Mucosa of stomach (tissue), 1 donor: Measurements from ENCODE around the gene PPP6R3.
"Not testable (repeated sequence)": the region's sequence is repeated elsewhere in the genome, so short reads cannot be mapped to it uniquely, and the experiment has no call there.

Source experiments
- H3K27me3 ChIP-seq: one replicate; pipeline ENCODE4 v1.7.0; 2013; ENCODE audit warnings: mild to moderate bottlenecking, low read length; ENCODE audit not compliant: control insufficient read depth, insufficient read depth
- H3K36me3 ChIP-seq: one replicate; pipeline ENCODE4 v1.7.0; 2013; ENCODE audit warnings: low read length; ENCODE audit not compliant: control insufficient read depth, insufficient read depth
- H3K4me1 ChIP-seq: one replicate; pipeline ENCODE4 v1.7.0; 2013; ENCODE audit warnings: mild to moderate bottlenecking, low read length; ENCODE audit not compliant: control insufficient read depth, insufficient read depth
- H3K4me3 ChIP-seq: one replicate; pipeline ENCODE4 v1.7.0; 2013; ENCODE audit warnings: low read length
- H3K9ac ChIP-seq: one replicate; pipeline ENCODE4 v1.7.0; 2013; ENCODE audit warnings: mild to moderate bottlenecking, low read length, moderate library complexity
- H3K9me3 ChIP-seq: one replicate; pipeline ENCODE4 v1.7.0; 2013; ENCODE audit warnings: mild to moderate bottlenecking, low read length, moderate library complexity; ENCODE audit not compliant: control insufficient read depth
- donor health status: Pancreatic carcinoma.

PPP6R3 gene

GRCh38 chr11:68437927-68438657 lies 22.5 kb upstream of the PPP6R3 start:
- Histone ChIP-seq H3K9me3 (no peaks in the 10 kb centered on the region), H3K27me3 (no peaks in the 10 kb centered on the region), H3K4me1 (peaks cover 9% of the 10 kb centered on the region), H3K9ac (no peak overlapping the region), H3K36me3 (peaks cover 13% of the 10 kb centered on the region), H3K4me3 (no peak overlapping the region)

GRCh38 chr11:68438658-68439259 lies 21.8 kb upstream of the PPP6R3 start:
- Histone ChIP-seq H3K27me3 (no peaks in the 10 kb centered on the region), H3K9ac (no peak overlapping the region), H3K36me3 (peaks cover 11% of the 10 kb centered on the region)

GRCh38 chr11:68439355-68440065 lies 21.0 kb upstream of the PPP6R3 start:
- Histone ChIP-seq H3K4me1 (peaks cover 9% of the 10 kb centered on the region), H3K36me3 (peaks cover 8% of the 10 kb centered on the region), H3K9ac (no peak overlapping the region), H3K9me3 (no peaks in the 10 kb centered on the region), H3K4me3 (no peak overlapping the region), H3K27me3 (no peaks in the 10 kb centered on the region)

More at GRCh38 chr11:68438658-68439259, 21.8 kb upstream of the PPP6R3 start:
- H3K4me1 ChIP-seq, result peaks cover 9% of the 10 kb centered on the region
- H3K4me3 ChIP-seq, result no peak overlapping the region
- H3K9me3 ChIP-seq, result no peaks in the 10 kb centered on the region

- Histone ChIP-seq H3K27me3 (no peaks in the 10 kb centered on the region), H3K36me3 (peaks cover 8% of the 10 kb centered on the region), H3K9ac (no peak overlapping the region), H3K4me1 (peaks cover 9% of the 10 kb centered on the region), H3K4me3 (no peak overlapping the region), H3K9me3 (no peaks in the 10 kb centered on the region)
These were observed 20.3 kb upstream of the PPP6R3 start for GRCh38 chr11:68440224-68440623.

- Histone ChIP-seq H3K4me1 (peaks cover 8% of the 10 kb centered on the region), H3K9ac (no peak overlapping the region), H3K9me3 (no peaks in the 10 kb centered on the region), H3K27me3 (no peaks in the 10 kb centered on the region), H3K4me3 (no peak overlapping the region), H3K36me3 (peaks cover 8% of the 10 kb centered on the region)
These were observed 18.9 kb upstream of the PPP6R3 start for GRCh38 chr11:68441466-68442230.

GRCh38 chr11:68442433-68442832 lies 18.1 kb upstream of the PPP6R3 start:
- H3K36me3 ChIP-seq, result peaks cover 5% of the 10 kb centered on the region

GRCh38 chr11:68444566-68444965 lies 16.0 kb upstream of the PPP6R3 start:
- Histone ChIP-seq H3K9me3 (no peaks in the 10 kb centered on the region), H3K4me1 (peaks cover 8% of the 10 kb centered on the region), H3K36me3 (no peaks in the 10 kb centered on the region), H3K27me3 (no peaks in the 10 kb centered on the region), H3K9ac (no peak overlapping the region), H3K4me3 (no peak overlapping the region)

More at GRCh38 chr11:68442433-68442832, 18.1 kb upstream of the PPP6R3 start:
- Histone ChIP-seq H3K4me3 (no peak overlapping the region), H3K4me1 (peaks cover 7% of the 10 kb centered on the region), H3K9ac (no peak overlapping the region), H3K9me3 (no peaks in the 10 kb centered on the region), H3K27me3 (no peaks in the 10 kb centered on the region)

- H3K36me3 ChIP-seq, result no peaks in the 10 kb centered on the region
- no peak overlapping the region for H3K9ac ChIP-seq
- H3K27me3 ChIP-seq, result no peaks in the 10 kb centered on the region
- H3K9me3 ChIP-seq, result no peaks in the 10 kb centered on the region
- H3K4me1 ChIP-seq, result peaks cover 8% of the 10 kb centered on the region
- H3K4me3 ChIP-seq, result no peak overlapping the region
These were observed 15.0 kb upstream of the PPP6R3 start for GRCh38 chr11:68445531-68446035.

- no peaks in the 10 kb centered on the region for H3K27me3 ChIP-seq
- peaks cover 8% of the 10 kb centered on the region for H3K4me1 ChIP-seq
- H3K36me3 ChIP-seq, result no peaks in the 10 kb centered on the region
- H3K4me3 ChIP-seq, result no peak overlapping the region
- no peak overlapping the region for H3K9ac ChIP-seq
- H3K9me3 ChIP-seq, result no peaks in the 10 kb centered on the region
These were observed 14.4 kb upstream of the PPP6R3 start for GRCh38 chr11:68446046-68446725.

- no peaks in the 10 kb centered on the region for H3K9me3 ChIP-seq
- H3K36me3 ChIP-seq, result no peaks in the 10 kb centered on the region
- peaks cover 8% of the 10 kb centered on the region for H3K4me1 ChIP-seq
- no peak overlapping the region for H3K4me3 ChIP-seq
- H3K27me3 ChIP-seq, result no peaks in the 10 kb centered on the region
- peak overlapping the region; percentile 43 for H3K9ac ChIP-seq
These were observed 13.3 kb upstream of the PPP6R3 start for GRCh38 chr11:68447015-68447801.

GRCh38 chr11:68447914-68448313 lies 12.6 kb upstream of the PPP6R3 start:
- not testable (repeated sequence) for H3K9me3 ChIP-seq, H3K27me3 ChIP-seq, H3K36me3 ChIP-seq, H3K4me3 ChIP-seq, H3K9ac ChIP-seq, H3K4me1 ChIP-seq
